Measurements from ENCODE around the gene IFNL3.
"Not testable (repeated sequence)": the region's sequence is repeated elsewhere in the genome, so short reads cannot be mapped to it uniquely, and the experiment has no call there.

IFNL3 gene

GRCh38 chr19:39252458-39252857 lies 7.7 kb upstream of the IFNL3 start:
- DNase-seq: no peak

GRCh38 chr19:39251846-39252245 lies 7.0 kb upstream of the IFNL3 start:
- DNase-seq: no peak

GRCh38 chr19:39251081-39251480 lies 6.3 kb upstream of the IFNL3 start:
- no peak for DNase-seq

DNA sequence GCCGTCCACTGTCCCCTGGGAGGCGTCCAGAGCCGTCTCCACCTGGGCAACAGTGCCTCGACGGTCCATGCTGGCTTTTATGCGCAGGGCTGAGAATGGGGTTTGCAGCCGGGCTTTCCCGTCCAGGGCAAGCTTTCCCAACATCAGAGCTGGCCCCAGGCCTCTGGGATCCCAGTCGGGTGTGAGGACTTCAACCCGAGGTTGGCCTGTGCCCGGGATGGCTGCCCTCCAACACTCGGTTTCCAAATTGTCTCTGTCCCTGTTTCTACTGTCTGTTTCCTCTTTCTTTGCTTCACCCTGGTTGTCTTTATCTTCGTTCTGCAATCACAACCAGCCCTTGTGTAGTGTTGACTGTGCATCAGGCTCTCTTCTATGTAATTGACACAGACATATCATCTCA lies 4.0 kb upstream of the IFNL3 start, which contains the start of gene IFNL4:
Gene IFNL4, minus strand, starts transcription at position 51 of the 400 bp plus-strand sequence.
- DNase-seq: no peak

DNA sequence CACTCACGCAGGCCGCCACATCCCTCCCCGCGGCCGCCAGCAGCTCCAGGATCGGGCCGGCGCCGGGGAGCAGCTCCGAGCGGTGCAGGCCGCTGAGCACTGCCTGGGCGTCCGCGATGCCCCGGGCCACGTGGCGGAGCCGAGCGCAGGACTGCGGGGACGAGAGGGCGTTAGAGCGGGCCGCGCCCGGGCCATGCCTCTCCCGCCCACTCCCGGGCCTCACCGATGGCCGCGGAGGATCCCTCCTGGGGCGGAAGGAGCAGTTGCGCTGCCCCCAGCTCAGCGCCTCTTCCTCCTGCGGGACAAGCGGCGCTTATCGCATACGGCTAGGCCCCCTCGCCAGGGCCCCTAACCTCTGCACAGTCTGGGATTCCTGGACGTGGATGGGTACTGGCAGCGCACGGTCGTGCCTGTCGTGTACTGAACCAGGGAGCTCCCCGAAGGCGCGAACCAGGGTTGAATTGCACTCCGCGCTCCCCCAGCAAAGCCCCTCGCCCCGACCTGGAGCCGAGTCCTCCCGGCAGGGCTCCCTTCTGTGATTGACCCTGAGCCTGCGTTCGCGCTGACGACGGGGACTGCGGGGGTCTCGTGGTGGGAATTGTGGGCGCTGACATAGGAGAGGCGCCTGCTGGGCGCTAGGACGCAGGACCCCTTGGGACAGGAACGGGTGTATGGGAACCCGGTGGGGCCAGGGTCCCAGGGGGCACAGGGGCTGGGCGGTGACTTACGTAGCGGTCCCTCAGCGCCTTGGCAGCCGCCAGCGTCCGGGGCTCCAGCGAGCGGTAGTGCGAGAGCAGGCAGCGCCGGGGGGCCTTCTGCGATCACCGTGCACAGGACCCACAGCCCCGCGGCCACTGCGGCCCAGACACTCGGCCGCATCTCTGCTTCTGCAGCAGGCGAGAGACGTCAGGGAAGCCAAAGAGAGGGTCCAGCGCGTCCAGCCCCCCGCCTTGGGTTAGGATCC lies 3.2 kb upstream of the IFNL3 start:
- DNase-seq: no peak

- peak; percentile 29 for DNase-seq
Observed at GRCh38 chr19:39246951-39247669, 2.3 kb upstream of the IFNL3 start.

- DNase-seq: not testable (repeated sequence)
Observed at GRCh38 chr19:39245166-39245565, 360 bp upstream of the IFNL3 start.

DNA sequence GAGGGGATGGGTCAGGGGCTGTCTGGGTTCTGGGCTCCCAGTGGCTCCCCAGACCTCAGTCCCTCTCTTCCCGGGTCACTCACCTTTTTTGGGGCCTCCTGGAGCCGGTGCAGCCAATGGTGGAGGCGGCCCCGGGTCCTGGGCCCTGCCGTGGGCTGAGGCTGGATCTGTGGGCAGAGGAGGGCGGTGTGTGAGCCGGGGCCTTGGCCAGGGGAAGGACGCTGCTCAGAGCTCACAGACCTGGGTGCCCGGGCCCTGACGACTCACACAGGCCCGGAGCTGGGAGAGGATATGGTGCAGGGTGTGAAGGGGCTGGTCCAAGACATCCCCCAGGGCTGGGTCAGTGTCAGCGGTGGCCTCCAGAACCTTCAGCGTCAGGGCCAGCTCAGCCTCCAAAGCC lies 1.1 kb downstream of the IFNL3 start:
- DNase-seq: not testable (repeated sequence)

DNA sequence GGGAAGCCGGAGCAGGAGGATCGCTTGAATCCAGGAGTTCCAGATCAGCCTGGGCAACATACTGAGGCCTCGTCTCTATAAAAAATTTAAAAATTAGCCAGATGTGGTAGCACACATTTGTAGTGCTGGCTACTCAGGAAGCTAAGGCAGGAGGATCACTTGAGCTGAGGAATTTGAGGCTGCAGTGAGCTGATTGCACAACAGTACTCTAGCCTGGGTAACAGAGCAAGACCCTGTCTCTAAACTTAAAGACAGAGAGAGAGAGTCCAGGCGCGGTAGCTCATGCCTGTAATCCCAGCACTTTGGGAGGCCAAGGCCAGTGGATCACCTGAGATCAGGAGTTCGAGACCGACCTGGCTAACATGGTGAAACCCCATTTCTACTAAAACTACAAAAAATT lies 4.4 kb downstream of the IFNL3 start:
- no peak for DNase-seq

GRCh38 chr19:39238944-39239343 lies 5.9 kb downstream of the IFNL3 start:
- no peak for DNase-seq

GRCh38 chr19:39238209-39238608 lies 6.6 kb downstream of the IFNL3 start:
- no peak for DNase-seq

DNA sequence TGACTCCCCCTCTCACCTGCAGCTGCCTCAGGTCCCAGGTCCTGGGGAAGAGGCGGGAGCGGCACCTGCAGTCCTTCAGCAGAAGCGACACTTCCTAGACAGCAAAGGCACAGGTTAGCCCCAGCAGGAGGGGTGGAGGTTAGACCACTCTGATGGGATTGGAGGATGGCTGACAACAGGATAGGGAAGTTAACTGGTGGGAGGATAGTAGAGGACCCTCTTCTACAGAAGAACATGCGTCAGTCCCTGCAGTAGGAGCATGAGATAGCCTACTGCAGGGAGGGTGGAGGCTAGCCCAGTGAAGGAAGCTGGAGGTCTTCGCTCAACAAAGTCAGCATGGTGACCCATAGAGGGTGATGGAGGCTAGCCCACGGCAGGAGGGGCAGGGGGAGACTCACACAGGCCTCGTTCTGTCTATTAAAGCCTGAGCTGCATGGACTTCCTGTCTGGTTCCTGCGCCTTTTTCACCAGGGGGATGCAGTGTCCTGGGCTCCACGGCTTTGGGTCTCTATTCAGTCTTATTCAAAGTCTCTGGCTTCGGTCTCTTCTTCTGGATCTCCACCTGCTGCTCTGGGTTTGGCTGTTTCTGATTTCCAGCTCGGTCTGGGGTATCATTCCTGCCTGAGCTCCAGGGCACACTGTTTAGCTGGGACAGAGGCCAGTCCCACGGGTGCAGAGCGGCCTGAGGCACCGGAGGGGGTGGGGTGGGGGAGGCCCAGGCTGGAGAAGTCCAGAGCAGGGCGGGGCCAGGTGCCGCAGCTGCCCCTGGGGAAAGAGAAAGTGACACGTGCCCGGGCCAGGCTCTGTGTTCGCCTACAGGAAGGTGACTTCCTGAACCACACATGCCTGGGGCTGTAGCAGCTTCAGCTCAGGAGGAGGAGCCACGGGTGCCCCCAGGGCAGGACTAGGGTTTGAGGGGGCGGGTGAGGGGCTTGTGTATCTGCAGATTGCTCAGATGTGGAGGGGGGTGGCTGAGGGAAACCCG lies 7.3 kb downstream of the IFNL3 start:
- peak; percentile 35 for DNase-seq

GRCh38 chr19:39236527-39236926 lies 8.3 kb downstream of the IFNL3 start:
- no peak for DNase-seq

DNA sequence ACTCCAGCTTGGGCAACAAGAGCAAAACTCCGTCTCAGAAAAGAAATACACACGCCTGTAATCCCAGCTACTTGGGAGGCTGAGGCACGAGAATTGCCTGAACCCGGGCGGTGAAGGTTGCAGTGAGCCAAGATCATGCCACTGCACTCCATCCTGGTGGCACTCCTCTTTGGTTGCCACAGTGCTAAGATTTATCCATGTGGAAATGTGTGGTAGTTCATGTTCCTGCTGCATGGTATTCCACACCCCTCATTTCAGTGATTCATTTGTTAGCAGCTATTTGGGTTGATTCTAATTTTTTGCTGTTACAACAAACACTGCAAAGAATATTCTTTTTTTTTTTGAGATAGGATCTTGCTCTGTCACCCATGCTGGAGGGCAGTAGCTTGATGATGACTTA lies 12.1 kb downstream of the IFNL3 start:
- no peak for DNase-seq

GRCh38 chr19:39230096-39230764 lies 14.6 kb downstream of the IFNL3 start:
- DNase-seq: no peak

DNA sequence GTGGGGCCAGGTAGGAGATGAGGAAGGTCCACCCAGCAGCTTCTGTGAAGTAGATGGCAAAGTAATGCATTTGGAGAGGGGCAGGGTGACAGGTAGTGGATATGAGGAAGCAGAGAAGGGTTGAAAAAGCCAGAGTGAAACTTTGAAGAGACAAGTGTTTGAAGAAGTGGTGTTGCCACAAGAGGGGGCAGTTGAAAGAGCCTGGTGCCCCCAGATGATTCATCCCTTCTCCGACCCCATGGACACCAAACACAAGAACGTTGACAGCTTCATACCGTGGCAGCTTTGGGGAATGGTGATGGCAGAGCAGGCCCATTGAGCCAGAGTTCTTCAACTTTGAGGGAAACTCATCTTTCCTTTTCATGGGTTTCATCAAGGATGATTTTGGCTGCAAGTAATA lies 19.9 kb downstream of the IFNL3 start:
- no peak for DNase-seq

DNA sequence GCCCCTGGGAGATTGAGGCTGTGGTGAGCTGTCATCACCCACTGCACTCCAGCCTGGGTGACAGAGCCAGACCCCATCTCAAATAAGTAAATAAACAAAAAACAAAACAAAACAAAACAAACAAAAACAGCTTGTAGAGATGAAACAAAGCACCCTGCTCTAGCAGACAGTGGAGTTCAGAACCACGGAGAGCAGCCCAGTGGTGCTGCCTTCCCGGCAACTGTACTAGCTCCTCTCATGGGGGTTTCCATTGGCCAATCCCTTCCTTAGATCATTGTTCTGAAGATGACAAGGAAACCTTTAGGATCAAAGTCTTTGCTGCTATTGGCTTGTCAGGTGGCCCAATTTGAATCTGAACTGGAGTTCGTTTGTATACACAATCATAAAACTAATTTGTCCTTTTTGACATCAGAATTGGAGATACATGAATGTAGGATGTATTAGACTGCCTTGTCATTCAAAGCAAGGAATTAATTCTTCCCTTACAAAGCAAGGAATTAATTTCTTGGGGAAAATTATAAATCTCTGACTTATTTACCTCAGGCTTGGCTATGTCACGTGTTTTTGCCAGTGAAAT lies 21.0 kb downstream of the IFNL3 start:
- no peak for DNase-seq

DNA sequence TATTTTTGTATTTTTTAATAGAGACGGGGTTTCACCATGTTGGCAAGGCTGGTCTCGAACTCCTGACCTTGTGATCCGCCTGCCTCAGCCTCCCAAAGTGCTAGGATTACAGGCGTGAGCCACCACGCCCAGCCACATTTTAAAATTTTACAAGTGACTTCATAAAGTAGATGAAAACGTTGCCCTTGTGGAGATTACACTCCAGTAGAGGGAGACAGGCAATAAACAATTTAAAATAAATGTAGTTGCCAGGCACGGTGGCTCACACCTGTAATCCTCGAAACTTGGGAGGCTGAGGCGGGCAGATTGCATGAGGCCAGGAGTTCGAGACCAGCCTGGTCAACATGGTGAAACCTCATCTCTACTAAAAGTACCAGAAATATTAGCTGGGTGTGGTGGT lies 25.7 kb downstream of the IFNL3 start:
- DNase-seq: not testable (repeated sequence)

GRCh38 chr19:39218230-39219007 lies 26.4 kb downstream of the IFNL3 start:
- no peak for DNase-seq

- DNase-seq: no peak
Observed at GRCh38 chr19:39217094-39217493, 27.7 kb downstream of the IFNL3 start.

DNA sequence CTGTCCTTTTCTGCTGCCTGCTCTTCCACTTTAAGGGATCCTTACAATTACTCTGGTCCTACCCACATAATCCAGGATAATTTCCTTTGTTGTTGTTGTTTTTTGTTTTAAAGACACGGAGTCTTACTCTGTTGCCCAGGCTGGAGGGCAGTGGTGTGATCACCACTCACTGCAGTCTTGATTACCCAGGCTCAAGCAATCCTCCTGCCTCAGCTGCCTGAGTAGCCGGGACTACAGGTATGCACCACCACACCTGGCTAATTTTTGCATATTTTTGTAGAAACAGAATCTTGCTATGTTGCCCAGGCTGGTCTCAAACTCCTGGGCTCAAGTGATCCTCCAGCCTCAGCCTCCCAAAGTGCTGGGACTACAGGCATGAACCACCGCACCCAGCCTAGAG lies 29.5 kb downstream of the IFNL3 start:
- not testable (repeated sequence) for DNase-seq

Measured in CD4-positive, alpha-beta T cell treated with Interferon gamma for 1 hour (primary cell).